ENCODE measurements around the gene LRCH4.

DNA sequence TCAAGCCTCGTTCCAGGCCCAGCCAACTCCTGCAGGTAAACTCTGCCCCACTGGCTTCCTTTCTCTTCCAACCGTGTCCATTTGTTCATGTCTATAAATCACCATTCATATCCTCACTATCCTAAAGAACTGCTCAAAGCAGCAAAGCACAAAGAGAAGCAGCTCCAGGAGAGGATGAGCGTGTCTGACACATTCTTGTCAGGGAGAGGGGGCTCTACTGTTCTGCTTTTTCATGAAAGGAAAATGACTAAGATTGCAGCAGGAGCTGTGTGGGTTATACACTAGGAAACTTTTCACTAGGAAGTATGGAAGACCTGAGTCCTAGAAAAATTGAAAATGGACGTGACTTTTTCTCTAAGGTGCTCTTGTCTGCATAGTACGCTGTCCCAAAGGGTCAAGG, 30.2 kb downstream of the LRCH4 start:
- TF ChIP-seq POLR2A (IDR thresholded peaks at IDR 0.05) = no peak
- TF ChIP-seq, protein P1, sequence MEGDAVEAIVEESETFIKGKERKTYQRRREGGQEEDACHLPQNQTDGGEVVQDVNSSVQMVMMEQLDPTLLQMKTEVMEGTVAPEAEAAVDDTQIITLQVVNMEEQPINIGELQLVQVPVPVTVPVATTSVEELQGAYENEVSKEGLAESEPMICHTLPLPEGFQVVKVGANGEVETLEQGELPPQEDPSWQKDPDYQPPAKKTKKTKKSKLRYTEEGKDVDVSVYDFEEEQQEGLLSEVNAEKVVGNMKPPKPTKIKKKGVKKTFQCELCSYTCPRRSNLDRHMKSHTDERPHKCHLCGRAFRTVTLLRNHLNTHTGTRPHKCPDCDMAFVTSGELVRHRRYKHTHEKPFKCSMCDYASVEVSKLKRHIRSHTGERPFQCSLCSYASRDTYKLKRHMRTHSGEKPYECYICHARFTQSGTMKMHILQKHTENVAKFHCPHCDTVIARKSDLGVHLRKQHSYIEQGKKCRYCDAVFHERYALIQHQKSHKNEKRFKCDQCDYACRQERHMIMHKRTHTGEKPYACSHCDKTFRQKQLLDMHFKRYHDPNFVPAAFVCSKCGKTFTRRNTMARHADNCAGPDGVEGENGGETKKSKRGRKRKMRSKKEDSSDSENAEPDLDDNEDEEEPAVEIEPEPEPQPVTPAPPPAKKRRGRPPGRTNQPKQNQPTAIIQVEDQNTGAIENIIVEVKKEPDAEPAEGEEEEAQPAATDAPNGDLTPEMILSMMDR (IDR thresholded peaks at IDR 0.05) = no peak

All from heart left ventricle (tissue), 13 donors.